PFSK-1 (cell line): Measurements from ENCODE around the gene DGKG.

ENCODE experiments used
- FOXP2 ChIP-seq: optimal IDR thresholded peaks from 2 replicates; pipeline ENCODE3; 2011; ENCODE audit warnings: borderline replicate concordance, control low read depth, inconsistent platforms; ENCODE audit not compliant: insufficient read depth; ENCODE audit errors: extremely low read length, extremely low read depth
- POLR2AphosphoS5 ChIP-seq: IDR thresholded peaks from 2 replicates; pipeline ENCODE4 v1.6.1; 2012; ENCODE audit warnings: low read depth, mild to moderate bottlenecking, control low read depth, low read length, moderate library complexity
- SIN3A ChIP-seq: IDR thresholded peaks from 2 replicates; pipeline ENCODE4 v1.6.1; 2012; ENCODE audit warnings: mild to moderate bottlenecking, low read length, moderate library complexity, borderline replicate concordance; ENCODE audit not compliant: insufficient read depth
- TAF1 ChIP-seq: IDR thresholded peaks from 2 replicates; pipeline ENCODE4 v1.6.1; 2012; ENCODE audit warnings: low read length, control low read depth, borderline replicate concordance; ENCODE audit not compliant: insufficient read depth
- TF ChIP-seq, protein P1 (sequence below), 2 experiments: IDR thresholded peaks; 2 replicates each; pipeline versions ENCODE4 v1.6.1 to v1.8.0; 2011 to 2012; ENCODE audit warnings: low read depth in 2 of 2, low read length in 2 of 2, control low read depth in 1 of 2, inconsistent platforms in 1 of 2, mild to moderate bottlenecking in 1 of 2, moderate library complexity in 1 of 2; ENCODE audit not compliant: insufficient read depth in 1 of 2

The DGKG gene

GRCh38 chr3:186254676-186255650 lies 107.1 kb downstream of the DGKG start:
- TF ChIP-seq FOXP2 = no peak
- TF ChIP-seq POLR2AphosphoS5 = no peak
- no peak for TF ChIP-seq TAF1
- no peak for TF ChIP-seq SIN3A
- TF ChIP-seq, protein P1, sequence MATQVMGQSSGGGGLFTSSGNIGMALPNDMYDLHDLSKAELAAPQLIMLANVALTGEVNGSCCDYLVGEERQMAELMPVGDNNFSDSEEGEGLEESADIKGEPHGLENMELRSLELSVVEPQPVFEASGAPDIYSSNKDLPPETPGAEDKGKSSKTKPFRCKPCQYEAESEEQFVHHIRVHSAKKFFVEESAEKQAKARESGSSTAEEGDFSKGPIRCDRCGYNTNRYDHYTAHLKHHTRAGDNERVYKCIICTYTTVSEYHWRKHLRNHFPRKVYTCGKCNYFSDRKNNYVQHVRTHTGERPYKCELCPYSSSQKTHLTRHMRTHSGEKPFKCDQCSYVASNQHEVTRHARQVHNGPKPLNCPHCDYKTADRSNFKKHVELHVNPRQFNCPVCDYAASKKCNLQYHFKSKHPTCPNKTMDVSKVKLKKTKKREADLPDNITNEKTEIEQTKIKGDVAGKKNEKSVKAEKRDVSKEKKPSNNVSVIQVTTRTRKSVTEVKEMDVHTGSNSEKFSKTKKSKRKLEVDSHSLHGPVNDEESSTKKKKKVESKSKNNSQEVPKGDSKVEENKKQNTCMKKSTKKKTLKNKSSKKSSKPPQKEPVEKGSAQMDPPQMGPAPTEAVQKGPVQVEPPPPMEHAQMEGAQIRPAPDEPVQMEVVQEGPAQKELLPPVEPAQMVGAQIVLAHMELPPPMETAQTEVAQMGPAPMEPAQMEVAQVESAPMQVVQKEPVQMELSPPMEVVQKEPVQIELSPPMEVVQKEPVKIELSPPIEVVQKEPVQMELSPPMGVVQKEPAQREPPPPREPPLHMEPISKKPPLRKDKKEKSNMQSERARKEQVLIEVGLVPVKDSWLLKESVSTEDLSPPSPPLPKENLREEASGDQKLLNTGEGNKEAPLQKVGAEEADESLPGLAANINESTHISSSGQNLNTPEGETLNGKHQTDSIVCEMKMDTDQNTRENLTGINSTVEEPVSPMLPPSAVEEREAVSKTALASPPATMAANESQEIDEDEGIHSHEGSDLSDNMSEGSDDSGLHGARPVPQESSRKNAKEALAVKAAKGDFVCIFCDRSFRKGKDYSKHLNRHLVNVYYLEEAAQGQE (IDR thresholded peaks at IDR 0.05; ENCODE audit: insufficient read depth in 1 of 2, low read depth in 2 of 2, low read length in 2 of 2) = no peak

DNA sequence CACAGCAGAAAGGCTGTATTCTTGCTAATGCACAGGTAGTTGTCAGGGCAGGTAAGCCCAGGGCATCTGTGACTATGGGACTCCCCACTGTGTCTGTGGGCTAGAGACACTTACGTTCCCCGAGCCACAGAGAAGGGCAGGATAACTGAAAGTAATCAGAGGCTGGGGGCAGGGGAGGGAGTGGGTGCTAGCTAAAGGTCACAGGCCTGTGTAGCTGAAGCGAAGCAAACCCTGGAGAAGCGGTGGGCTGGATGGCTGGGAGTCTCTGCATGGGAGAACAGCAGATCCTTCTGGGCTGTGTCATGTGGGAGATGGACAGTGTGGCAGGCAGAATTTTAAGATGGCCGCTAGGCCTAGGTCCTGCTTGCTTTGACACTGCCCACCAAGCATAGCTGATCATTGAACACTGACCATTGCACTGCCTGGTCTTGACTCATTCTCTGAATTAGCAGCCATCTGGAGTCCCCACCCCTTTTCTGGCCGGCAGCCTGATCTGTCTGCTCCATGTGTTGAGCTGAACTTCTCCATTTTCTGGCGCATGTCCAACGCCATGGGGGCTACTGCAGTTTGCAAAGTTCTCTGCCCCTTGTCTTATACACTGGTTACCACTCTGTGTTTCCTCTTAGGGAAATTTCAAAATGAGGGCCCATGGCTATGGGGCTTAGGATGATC lies 110.0 kb downstream of the DGKG start:
- TF ChIP-seq POLR2AphosphoS5 = no peak
- TF ChIP-seq, protein P1 (IDR thresholded peaks at IDR 0.05; ENCODE audit: insufficient read depth in 1 of 2, low read depth in 2 of 2, low read length in 2 of 2) = no peak
- no peak for TF ChIP-seq TAF1
- TF ChIP-seq SIN3A = no peak
- TF ChIP-seq FOXP2 = no peak

DNA sequence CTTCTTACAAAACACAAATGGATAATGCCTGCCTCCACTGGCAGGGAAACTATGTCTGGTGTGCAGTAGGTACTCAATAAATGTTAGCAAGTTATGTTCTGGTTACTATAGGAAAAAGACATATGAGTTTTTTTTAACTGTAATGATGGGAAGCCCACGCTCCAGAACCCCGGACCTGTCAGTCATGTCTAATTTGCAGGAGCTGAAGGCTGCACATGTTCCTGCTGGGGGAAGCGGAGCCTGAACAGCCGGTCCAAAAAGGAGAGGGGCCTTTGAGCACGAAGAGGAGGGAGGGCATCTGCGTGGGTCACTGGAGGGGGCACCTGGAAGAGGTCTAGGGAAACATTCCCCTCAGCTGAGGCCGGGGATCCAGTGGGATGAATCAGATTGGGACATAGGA lies 113.2 kb downstream of the DGKG start:
- no peak for TF ChIP-seq SIN3A
- TF ChIP-seq, protein P1 (IDR thresholded peaks at IDR 0.05; ENCODE audit: insufficient read depth in 1 of 2, low read depth in 2 of 2, low read length in 2 of 2) = no peak
- no peak for TF ChIP-seq TAF1
- no peak for TF ChIP-seq POLR2AphosphoS5
- no peak for TF ChIP-seq FOXP2

- TF ChIP-seq, protein P1 (IDR thresholded peaks at IDR 0.05; ENCODE audit: insufficient read depth in 1 of 2, low read depth in 2 of 2, low read length in 2 of 2) = no peak
- no peak for TF ChIP-seq TAF1
These were observed 113.9 kb downstream of the DGKG start for GRCh38 chr3:186247821-186248814.
